Peyer's patch (tissue), 4 donors: ENCODE results near the gene SNRK.

Source experiments
- CTCF ChIP-seq, 6 experiments: fragments of 450-650 bp in 4 of 6; fragments of 200-600 bp in 2 of 6; sonication (generic) in 1 of 6; IDR thresholded peaks; one replicate each; pipeline ENCODE4 v1.5.1; 2017 to 2019; ENCODE audit warnings: antibody characterized with exemption in 6 of 6, mild to moderate bottlenecking in 3 of 6, moderate library complexity in 1 of 6
- POLR2A ChIP-seq, 2 donors: fragments of 450-650 bp; IDR thresholded peaks; one replicate each; pipeline ENCODE4 v1.5.1; 2017; ENCODE audit warnings: antibody characterized with exemption in 2 of 2, mild to moderate bottlenecking in 2 of 2, moderate library complexity in 2 of 2

DNA sequence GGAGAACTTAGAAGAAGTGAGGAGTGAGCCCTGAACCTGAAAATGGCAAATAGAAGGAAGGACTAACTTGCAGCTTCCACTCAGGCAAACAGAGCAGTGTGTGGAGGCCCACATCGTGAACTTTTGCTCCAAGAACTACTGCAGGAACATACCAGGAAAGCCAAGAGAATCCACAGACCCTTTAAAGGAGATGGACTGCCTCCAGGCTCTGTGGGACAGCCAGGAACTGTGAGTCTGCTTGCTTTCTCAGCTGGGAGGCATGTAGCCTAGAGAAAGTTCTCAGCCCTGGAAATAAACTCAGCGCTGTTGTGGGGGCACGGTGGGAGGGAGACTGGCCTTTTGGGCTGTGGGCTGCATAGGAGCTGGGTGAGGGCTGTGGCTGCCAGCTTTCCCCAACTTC is 93.0 kb downstream of the SNRK start:
- TF ChIP-seq POLR2A (IDR thresholded peaks at IDR 0.05) (no peak), CTCF (IDR thresholded peaks at IDR 0.05) (no peak)
